Measurements from ENCODE around the gene CRYBG2.
A peak's percentile ranks its signal among the peaks of the same experiment; 100 is the strongest.

CRYBG2 gene

GRCh38 chr1:26370591-26371382, 16.9 kb upstream of the CRYBG2 start:
- no peak for DNase-seq

GRCh38 chr1:26368486-26368885, 14.6 kb upstream of the CRYBG2 start:
- no peak for DNase-seq

GRCh38 chr1:26368006-26368405, 14.1 kb upstream of the CRYBG2 start:
- DNase-seq, result no peak

- DNase-seq, result no peak
Measured at GRCh38 chr1:26367441-26367840, 13.5 kb upstream of the CRYBG2 start.

- no peak for DNase-seq
Measured at GRCh38 chr1:26364956-26365355, 11.0 kb upstream of the CRYBG2 start.

- DNase-seq, result peak; percentile 36
Measured at GRCh38 chr1:26363549-26364448, 9.9 kb upstream of the CRYBG2 start.

- no peak for DNase-seq
Measured at GRCh38 chr1:26362331-26362730, 8.4 kb upstream of the CRYBG2 start.

GRCh38 chr1:26361605-26362122, 7.7 kb upstream of the CRYBG2 start:
- no peak for DNase-seq

- DNase-seq, result no peak
Measured at GRCh38 chr1:26360807-26361604, 7.1 kb upstream of the CRYBG2 start.

- no peak for DNase-seq
Measured at GRCh38 chr1:26359981-26360806, 6.3 kb upstream of the CRYBG2 start.

- no peak for DNase-seq
Measured at GRCh38 chr1:26358411-26359384, 4.8 kb upstream of the CRYBG2 start.

- DNase-seq, result no peak
Measured at GRCh38 chr1:26357121-26357602, 3.2 kb upstream of the CRYBG2 start.

- no peak for DNase-seq
Measured at GRCh38 chr1:26356106-26356505, 2.2 kb upstream of the CRYBG2 start.

- DNase-seq, result no peak
Measured at GRCh38 chr1:26354972-26355371, 1.0 kb upstream of the CRYBG2 start.

GRCh38 chr1:26353210-26353859, 595 bp downstream of the CRYBG2 start:
- no peak for DNase-seq

GRCh38 chr1:26352338-26352679, 1.6 kb downstream of the CRYBG2 start:
- no peak for DNase-seq

GRCh38 chr1:26351590-26352337, 2.2 kb downstream of the CRYBG2 start:
- no peak for DNase-seq

GRCh38 chr1:26350701-26351589, 3.0 kb downstream of the CRYBG2 start:
- no peak for DNase-seq
